ENCODE measurements around the gene TYW3.
"Not testable (repeated sequence)": the region's sequence is repeated elsewhere in the genome, so short reads cannot be mapped to it uniquely, and the experiment has no call there.

DNA sequence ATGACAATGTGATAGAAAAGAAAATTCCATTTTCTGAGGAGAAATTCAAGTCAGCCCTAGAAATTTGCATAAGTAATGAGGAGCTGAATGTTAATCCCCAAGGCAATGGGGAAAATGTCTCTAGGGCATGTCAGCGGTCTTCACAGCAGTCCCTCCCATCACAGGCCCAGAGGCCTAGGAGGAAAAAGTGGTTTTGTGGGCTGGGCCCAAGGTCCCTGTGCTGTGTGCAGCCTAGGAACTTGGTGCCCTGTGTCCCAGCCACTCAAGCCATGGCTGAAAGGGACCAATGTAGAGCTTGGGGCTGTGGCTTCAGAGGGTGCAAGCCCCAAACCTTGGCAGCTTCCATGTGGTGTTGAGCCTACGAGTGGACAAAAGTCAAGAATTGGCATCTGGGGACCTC lies 23.7 kb downstream of the TYW3 start:
- TF ChIP-seq, protein P1, sequence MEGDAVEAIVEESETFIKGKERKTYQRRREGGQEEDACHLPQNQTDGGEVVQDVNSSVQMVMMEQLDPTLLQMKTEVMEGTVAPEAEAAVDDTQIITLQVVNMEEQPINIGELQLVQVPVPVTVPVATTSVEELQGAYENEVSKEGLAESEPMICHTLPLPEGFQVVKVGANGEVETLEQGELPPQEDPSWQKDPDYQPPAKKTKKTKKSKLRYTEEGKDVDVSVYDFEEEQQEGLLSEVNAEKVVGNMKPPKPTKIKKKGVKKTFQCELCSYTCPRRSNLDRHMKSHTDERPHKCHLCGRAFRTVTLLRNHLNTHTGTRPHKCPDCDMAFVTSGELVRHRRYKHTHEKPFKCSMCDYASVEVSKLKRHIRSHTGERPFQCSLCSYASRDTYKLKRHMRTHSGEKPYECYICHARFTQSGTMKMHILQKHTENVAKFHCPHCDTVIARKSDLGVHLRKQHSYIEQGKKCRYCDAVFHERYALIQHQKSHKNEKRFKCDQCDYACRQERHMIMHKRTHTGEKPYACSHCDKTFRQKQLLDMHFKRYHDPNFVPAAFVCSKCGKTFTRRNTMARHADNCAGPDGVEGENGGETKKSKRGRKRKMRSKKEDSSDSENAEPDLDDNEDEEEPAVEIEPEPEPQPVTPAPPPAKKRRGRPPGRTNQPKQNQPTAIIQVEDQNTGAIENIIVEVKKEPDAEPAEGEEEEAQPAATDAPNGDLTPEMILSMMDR (conservative IDR thresholded peaks at IDR 0.05; ENCODE audit: low read length) = not testable (repeated sequence)
- not testable (repeated sequence) for TF ChIP-seq EZH2phosphoT487 (IDR thresholded peaks at IDR 0.05; ENCODE audit: borderline replicate concordance, low read depth, low read length)

Data from OCI-LY7 (cell line).